Stomach smooth muscle (tissue), 2 donors: Measurements from ENCODE around the gene DPF3.

Experiments
- H3K27ac ChIP-seq: one replicate; pipeline ENCODE4 v1.7.0; 2013; ENCODE audit warnings: mild to moderate bottlenecking, low read length, inconsistent platforms
- H3K27me3 ChIP-seq, 2 donors: one replicate each; pipeline ENCODE4 v1.7.0; 2013; ENCODE audit warnings: low read length in 2 of 2; ENCODE audit not compliant: insufficient read depth in 2 of 2, control insufficient read depth in 1 of 2
- H3K36me3 ChIP-seq, 2 donors: one replicate each; pipeline ENCODE4 v1.7.0; 2013; ENCODE audit warnings: low read length in 2 of 2; ENCODE audit not compliant: control insufficient read depth in 2 of 2, insufficient read depth in 2 of 2
- H3K4me1 ChIP-seq: one replicate; pipeline ENCODE4 v1.7.0; 2013; ENCODE audit warnings: low read length; ENCODE audit not compliant: control insufficient read depth, insufficient read depth
- H3K4me3 ChIP-seq, 2 donors: one replicate each; pipeline ENCODE4 v1.7.0; 2013; ENCODE audit warnings: low read length in 2 of 2
- H3K9ac ChIP-seq, 2 donors: one replicate each; pipeline ENCODE4 v1.7.0; 2013; ENCODE audit warnings: low read length in 2 of 2, mild to moderate bottlenecking in 1 of 2
- H3K9me3 ChIP-seq, 2 donors: one replicate each; pipeline ENCODE4 v1.7.0; 2013; ENCODE audit warnings: low read length in 2 of 2; ENCODE audit not compliant: control insufficient read depth in 2 of 2
- donor health status: healthy.
- donor health status: Pancreatic carcinoma.

DPF3 gene

GRCh38 chr14:72816287-72816686 is 77.6 kb downstream of the DPF3 start:
- Histone ChIP-seq H3K36me3 (no peaks in the 10 kb centered on the region), H3K9me3 (no peaks in the 10 kb centered on the region), H3K9ac (no peak overlapping the region), H3K27me3 (no peaks in the 10 kb centered on the region), H3K27ac (no peak overlapping the region), H3K4me1 (peaks cover 19% of the 10 kb centered on the region), H3K4me3 (no peak overlapping the region)

DNA sequence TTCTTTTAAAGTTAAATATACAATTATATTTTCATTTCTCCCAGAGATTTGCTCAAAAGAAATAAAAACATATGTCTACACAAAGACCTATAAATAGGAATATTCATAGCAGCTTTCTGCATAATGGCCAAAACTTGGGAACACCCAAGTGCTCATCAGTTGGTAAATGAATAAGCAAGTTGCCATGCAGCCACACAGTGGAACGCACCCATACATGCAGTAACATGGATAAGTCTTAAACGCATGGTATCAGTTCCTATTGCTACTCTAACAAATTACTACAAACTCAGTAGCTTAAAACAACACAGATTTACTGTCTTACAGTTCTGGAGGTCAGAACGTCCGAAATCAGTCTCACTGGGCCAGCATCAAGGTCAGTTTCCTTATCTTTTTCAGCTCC is 78.5 kb downstream of the DPF3 start:
- H3K4me3 ChIP-seq, result no peak overlapping the region
- H3K36me3 ChIP-seq, result no peaks in the 10 kb centered on the region
- no peaks in the 10 kb centered on the region for H3K9me3 ChIP-seq
- no peak overlapping the region for H3K9ac ChIP-seq
- H3K4me1 ChIP-seq, result peaks cover 19% of the 10 kb centered on the region
- H3K27ac ChIP-seq, result no peak overlapping the region
- no peaks in the 10 kb centered on the region for H3K27me3 ChIP-seq

DNA sequence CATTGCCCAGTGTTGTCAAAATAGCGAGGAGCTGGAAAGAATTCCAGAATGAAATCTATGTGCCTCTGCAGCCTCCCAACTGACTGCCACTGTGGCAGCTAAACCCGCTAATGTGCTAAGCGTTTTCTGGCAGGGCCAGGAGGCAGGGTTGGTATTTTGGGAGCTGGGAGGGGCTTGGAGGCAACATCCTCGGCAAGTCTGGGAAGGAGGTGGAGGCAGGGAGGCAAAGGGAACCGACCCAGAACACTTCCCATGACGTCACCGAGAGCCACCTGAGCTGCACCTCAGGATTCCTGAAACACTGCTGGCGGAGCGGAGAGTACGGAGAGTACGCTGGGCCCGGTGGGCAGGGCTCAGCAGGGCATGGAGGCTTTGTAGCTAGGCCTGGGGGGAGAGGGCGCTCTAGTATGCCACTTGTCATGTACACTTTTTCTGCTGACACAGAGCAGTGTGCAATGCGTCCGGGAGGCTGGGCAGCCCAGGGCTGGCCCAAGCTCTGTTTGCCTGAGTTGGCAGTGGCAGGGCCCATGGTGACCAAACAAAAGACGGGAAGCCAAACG is 81.5 kb downstream of the DPF3 start:
- peak overlapping the region; percentile 52 to 69 for H3K4me3 ChIP-seq
- peak overlapping the region; percentile 73 for H3K27ac ChIP-seq

DNA sequence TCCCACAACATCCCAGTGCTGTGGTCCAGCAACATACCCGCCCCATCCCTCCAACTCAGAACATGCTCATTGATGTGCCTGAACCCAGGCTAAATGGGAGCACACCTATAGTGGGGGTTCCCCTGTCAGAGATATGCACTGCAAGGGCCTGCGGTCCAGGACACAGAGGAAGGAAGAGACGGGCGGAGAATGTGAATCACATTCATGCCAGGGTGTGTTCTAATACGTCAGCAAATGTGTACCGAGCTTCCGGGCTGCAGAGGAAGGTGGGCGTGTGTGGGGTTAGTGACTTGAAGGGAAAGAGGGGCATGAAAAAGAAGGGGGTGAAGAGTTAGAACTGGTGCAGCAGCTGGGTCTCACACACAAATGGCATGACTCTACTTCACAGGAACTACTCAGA is 83.7 kb downstream of the DPF3 start:
- H3K4me1 ChIP-seq, result peaks cover 27% of the 10 kb centered on the region
- no peaks in the 10 kb centered on the region for H3K27me3 ChIP-seq
- H3K9ac ChIP-seq, result no peak overlapping the region
- no peak overlapping the region for H3K27ac ChIP-seq
- no peaks in the 10 kb centered on the region for H3K36me3 ChIP-seq
- H3K4me3 ChIP-seq, result no peak overlapping the region
- no peaks in the 10 kb centered on the region for H3K9me3 ChIP-seq

More for the DNA sequence above, 81.5 kb downstream of the DPF3 start:
- no peaks in the 10 kb centered on the region for H3K27me3 ChIP-seq
- H3K9ac ChIP-seq, result peak overlapping the region; percentile 55 to 69
- peaks cover 27% of the 10 kb centered on the region for H3K4me1 ChIP-seq
- H3K9me3 ChIP-seq, result no peaks in the 10 kb centered on the region
- H3K36me3 ChIP-seq, result no peaks in the 10 kb centered on the region

DNA sequence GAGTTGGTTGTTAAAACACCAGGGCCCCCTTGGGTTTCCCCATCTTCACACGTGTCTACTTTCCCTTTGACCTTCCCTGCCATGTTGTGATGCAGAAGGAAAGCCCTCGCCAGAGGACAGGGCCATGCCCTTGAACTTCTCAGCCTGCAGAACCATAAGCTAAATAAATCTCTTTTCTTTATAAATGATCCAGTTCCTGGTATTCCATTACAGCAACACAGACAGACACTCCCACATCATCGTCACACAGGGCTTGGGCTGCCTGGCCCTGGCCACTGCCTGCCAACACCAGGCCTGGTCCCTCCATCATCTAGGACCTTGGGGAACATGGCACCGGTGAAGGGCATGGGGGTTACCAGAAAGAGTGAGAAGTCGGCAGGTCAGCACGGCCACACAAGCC is 84.8 kb downstream of the DPF3 start:
- no peak overlapping the region for H3K27ac ChIP-seq
- H3K4me1 ChIP-seq, result peaks cover 27% of the 10 kb centered on the region

DNA sequence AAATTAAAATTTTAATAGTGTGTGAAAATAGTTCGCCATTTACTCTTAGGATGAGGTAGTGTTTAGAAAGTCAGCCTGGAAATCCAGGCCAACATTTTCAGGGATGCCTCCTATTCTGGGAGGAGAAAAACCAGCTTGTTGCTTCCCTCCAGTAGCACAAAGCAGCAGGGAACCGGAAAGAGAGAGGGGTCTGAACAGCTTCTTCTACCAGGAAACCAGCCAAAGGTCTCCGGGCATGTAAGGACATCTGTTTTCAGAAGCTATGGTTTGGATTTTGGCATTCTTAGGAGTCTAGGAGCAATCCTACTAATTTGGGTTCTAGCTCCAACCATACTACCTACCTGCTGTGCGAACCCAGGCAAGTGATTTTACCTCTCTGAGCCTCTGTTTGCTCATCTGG is 85.3 kb downstream of the DPF3 start:
- H3K4me1 ChIP-seq, result peaks cover 27% of the 10 kb centered on the region
- H3K9me3 ChIP-seq, result no peaks in the 10 kb centered on the region
- H3K27ac ChIP-seq, result no peak overlapping the region
- no peaks in the 10 kb centered on the region for H3K27me3 ChIP-seq
- H3K36me3 ChIP-seq, result no peaks in the 10 kb centered on the region
- H3K4me3 ChIP-seq, result no peak overlapping the region
- no peak overlapping the region for H3K9ac ChIP-seq

More for the DNA sequence above, 84.8 kb downstream of the DPF3 start:
- H3K27me3 ChIP-seq, result no peaks in the 10 kb centered on the region
- H3K9ac ChIP-seq, result no peak overlapping the region
- no peaks in the 10 kb centered on the region for H3K9me3 ChIP-seq
- H3K36me3 ChIP-seq, result no peaks in the 10 kb centered on the region
- H3K4me3 ChIP-seq, result no peak overlapping the region

GRCh38 chr14:72802588-72802946 is 91.3 kb downstream of the DPF3 start:
- peaks cover 8% of the 10 kb centered on the region for H3K4me1 ChIP-seq
- no peaks in the 10 kb centered on the region for H3K9me3 ChIP-seq
- no peaks in the 10 kb centered on the region for H3K27me3 ChIP-seq
- H3K4me3 ChIP-seq, result no peak overlapping the region
- no peak overlapping the region for H3K9ac ChIP-seq
- H3K36me3 ChIP-seq, result no peaks in the 10 kb centered on the region
- H3K27ac ChIP-seq, result no peak overlapping the region

GRCh38 chr14:72801836-72802587 is 91.9 kb downstream of the DPF3 start:
- peaks cover 8% of the 10 kb centered on the region for H3K4me1 ChIP-seq
- no peak overlapping the region for H3K9ac ChIP-seq
- H3K27ac ChIP-seq, result no peak overlapping the region
- no peaks in the 10 kb centered on the region for H3K36me3 ChIP-seq
- no peaks in the 10 kb centered on the region for H3K9me3 ChIP-seq
- H3K4me3 ChIP-seq, result no peak overlapping the region
- no peaks in the 10 kb centered on the region for H3K27me3 ChIP-seq

GRCh38 chr14:72801381-72801812 is 92.5 kb downstream of the DPF3 start:
- Histone ChIP-seq H3K27ac (no peak overlapping the region), H3K4me1 (peaks cover 8% of the 10 kb centered on the region), H3K4me3 (no peak overlapping the region), H3K9me3 (no peaks in the 10 kb centered on the region), H3K27me3 (no peaks in the 10 kb centered on the region), H3K36me3 (no peaks in the 10 kb centered on the region), H3K9ac (no peak overlapping the region)

DNA sequence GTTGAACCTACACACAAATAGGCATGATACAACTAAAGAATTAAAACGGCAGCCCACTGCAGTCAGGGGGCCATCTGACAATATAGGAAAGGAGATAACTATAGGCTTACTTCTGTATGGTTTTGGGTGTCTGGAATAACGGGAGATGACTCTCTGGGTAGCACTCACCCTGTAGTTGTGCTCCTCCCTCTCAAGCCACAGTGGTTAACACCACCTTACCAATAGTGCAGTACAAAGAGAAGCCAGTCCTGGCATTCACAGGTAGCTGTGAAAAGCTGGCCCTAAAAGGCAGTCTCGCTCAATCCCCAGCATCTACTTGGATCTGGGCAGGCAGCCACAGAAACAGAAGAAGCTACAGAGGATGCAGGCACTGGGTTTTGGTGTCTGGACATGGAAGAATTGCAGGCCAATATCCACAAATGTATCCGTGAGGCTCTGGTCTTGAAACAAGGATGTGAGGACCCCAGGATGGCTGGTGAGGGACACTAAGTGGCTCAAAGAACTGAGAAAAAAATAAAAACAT is 93.0 kb downstream of the DPF3 start:
- Histone ChIP-seq H3K36me3 (no peaks in the 10 kb centered on the region), H3K27me3 (no peaks in the 10 kb centered on the region), H3K27ac (no peak overlapping the region), H3K4me3 (no peak overlapping the region), H3K9ac (no peak overlapping the region), H3K4me1 (peaks cover 8% of the 10 kb centered on the region), H3K9me3 (no peaks in the 10 kb centered on the region)

GRCh38 chr14:72800296-72800695 is 93.6 kb downstream of the DPF3 start:
- Histone ChIP-seq H3K27me3 (no peaks in the 10 kb centered on the region), H3K36me3 (no peaks in the 10 kb centered on the region), H3K4me3 (no peak overlapping the region), H3K4me1 (peaks cover 8% of the 10 kb centered on the region), H3K27ac (no peak overlapping the region), H3K9me3 (no peaks in the 10 kb centered on the region), H3K9ac (no peak overlapping the region)
